ENCODE data around the gene KLF5.

KLF5 gene

DNA sequence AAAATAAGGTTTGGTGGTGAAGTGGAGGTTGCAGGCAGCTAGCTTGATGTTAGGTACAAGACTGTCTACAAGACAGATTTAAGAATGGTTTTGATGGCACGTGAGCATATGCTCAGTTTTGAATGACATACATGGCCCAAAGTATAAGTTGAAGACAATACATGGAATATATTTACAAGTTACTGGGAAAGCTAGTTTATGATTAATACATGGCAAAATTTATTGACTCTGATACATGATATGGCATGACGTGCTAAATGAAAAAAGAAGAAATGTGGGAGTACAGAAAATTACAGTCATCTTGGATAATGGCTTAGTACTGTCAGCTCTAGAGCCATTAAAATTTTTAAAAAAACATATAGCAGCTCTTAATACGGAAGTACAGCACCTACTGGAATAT, 4.4 kb downstream of the KLF5 start:
- Histone ChIP-seq H3K4me1 (ENCODE audit: low read depth, poor library complexity, severe bottlenecking) (peaks cover under 1% of the 10 kb centered on the region), H3K27ac (no peak overlapping the region), H2AFZ (ENCODE audit: low read depth) (no peak overlapping the region), H3K27me3 (ENCODE audit: insufficient read depth, low read depth) (no peaks in the 10 kb centered on the region), H3K36me3 (ENCODE audit: insufficient read depth) (no peaks in the 10 kb centered on the region), H3K79me2 (ENCODE audit: insufficient read depth, low read depth) (no peaks in the 10 kb centered on the region), H3K9ac (no peak overlapping the region), H3K4me3 (IDR thresholded peaks at IDR 0.05; ENCODE audit: insufficient read depth, low read depth, low read length) (no peak overlapping the region), H4K20me1 (ENCODE audit: insufficient read depth) (no peaks in the 10 kb centered on the region), H3K4me2 (no peak overlapping the region)
- TF ChIP-seq, protein P1, sequence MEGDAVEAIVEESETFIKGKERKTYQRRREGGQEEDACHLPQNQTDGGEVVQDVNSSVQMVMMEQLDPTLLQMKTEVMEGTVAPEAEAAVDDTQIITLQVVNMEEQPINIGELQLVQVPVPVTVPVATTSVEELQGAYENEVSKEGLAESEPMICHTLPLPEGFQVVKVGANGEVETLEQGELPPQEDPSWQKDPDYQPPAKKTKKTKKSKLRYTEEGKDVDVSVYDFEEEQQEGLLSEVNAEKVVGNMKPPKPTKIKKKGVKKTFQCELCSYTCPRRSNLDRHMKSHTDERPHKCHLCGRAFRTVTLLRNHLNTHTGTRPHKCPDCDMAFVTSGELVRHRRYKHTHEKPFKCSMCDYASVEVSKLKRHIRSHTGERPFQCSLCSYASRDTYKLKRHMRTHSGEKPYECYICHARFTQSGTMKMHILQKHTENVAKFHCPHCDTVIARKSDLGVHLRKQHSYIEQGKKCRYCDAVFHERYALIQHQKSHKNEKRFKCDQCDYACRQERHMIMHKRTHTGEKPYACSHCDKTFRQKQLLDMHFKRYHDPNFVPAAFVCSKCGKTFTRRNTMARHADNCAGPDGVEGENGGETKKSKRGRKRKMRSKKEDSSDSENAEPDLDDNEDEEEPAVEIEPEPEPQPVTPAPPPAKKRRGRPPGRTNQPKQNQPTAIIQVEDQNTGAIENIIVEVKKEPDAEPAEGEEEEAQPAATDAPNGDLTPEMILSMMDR (conservative IDR thresholded peaks at IDR 0.05; ENCODE audit: low read depth, low read length) = no peak

DNA sequence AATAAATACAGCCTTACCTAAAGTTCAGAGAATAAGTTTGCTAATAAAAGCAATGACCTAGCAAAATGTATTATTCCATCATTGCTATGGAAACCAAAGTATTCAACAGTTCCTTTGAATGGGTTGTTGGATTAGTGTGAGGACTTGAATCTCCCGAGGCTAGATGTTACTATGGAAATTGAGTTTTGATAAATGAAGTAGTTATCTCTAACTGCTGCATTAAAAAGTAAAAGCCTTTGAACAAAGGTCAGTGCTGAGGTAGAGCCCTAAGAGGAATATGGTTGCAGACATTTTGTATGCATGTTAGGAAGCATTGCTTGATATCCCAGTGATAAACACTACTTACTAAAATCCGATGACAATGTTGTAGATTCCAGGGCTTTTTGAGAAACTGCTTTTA, 6.2 kb downstream of the KLF5 start:
- Histone ChIP-seq H3K27ac (no peak overlapping the region), H3K27me3 (ENCODE audit: insufficient read depth, low read depth) (no peaks in the 10 kb centered on the region), H3K79me2 (ENCODE audit: insufficient read depth, low read depth) (no peaks in the 10 kb centered on the region), H3K4me3 (IDR thresholded peaks at IDR 0.05; ENCODE audit: insufficient read depth, low read depth, low read length) (no peak overlapping the region), H4K20me1 (ENCODE audit: insufficient read depth) (no peaks in the 10 kb centered on the region), H2AFZ (ENCODE audit: low read depth) (no peak overlapping the region), H3K36me3 (ENCODE audit: insufficient read depth) (no peaks in the 10 kb centered on the region), H3K9ac (no peak overlapping the region), H3K4me1 (ENCODE audit: low read depth, poor library complexity, severe bottlenecking) (no peaks in the 10 kb centered on the region), H3K4me2 (no peak overlapping the region)
- TF ChIP-seq, protein P1 (conservative IDR thresholded peaks at IDR 0.05; ENCODE audit: low read depth, low read length) = no peak

DNA sequence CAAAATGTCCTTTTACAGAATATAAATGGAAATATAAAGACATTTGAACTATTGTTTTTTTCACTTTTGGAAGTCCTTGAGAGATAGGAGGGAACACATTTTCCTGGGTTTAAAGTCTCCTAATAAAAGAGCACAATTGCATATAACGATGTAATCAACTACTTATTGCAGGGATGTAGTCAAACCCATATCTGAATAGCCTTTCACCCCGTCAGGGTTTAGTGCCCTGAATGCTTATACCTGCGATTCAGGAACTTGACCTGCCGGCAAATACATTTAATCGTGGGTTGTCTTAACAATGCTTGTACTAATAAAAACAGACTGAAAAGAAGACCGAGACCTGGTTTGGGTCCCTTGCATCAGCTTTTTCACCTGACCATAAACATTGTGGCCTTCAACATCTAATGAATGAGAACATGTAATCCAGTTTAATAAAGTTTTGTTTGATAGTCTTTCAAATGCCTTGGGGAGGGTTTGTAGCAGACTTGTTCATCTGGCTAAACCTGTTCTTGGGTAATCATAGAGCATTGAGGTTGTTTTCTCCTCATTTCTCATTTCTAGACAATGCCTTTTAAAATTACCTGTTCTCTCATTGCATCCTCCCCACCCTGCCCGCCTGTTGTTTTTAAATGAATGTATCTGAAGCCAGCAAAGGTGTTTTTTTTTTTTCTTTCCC, 7.0 kb downstream of the KLF5 start:
- Histone ChIP-seq H3K79me2 (ENCODE audit: insufficient read depth, low read depth) (no peaks in the 10 kb centered on the region), H3K27me3 (ENCODE audit: insufficient read depth, low read depth) (no peaks in the 10 kb centered on the region), H4K20me1 (ENCODE audit: insufficient read depth) (no peaks in the 10 kb centered on the region), H2AFZ (ENCODE audit: low read depth) (no peak overlapping the region), H3K4me3 (IDR thresholded peaks at IDR 0.05; ENCODE audit: insufficient read depth, low read depth, low read length) (no peak overlapping the region), H3K36me3 (ENCODE audit: insufficient read depth) (no peaks in the 10 kb centered on the region), H3K4me1 (ENCODE audit: low read depth, poor library complexity, severe bottlenecking) (no peaks in the 10 kb centered on the region), H3K4me2 (no peak overlapping the region), H3K9ac (no peak overlapping the region), H3K27ac (no peak overlapping the region)
- TF ChIP-seq, protein P1 (conservative IDR thresholded peaks at IDR 0.05; ENCODE audit: low read depth, low read length) = no peak

DNA sequence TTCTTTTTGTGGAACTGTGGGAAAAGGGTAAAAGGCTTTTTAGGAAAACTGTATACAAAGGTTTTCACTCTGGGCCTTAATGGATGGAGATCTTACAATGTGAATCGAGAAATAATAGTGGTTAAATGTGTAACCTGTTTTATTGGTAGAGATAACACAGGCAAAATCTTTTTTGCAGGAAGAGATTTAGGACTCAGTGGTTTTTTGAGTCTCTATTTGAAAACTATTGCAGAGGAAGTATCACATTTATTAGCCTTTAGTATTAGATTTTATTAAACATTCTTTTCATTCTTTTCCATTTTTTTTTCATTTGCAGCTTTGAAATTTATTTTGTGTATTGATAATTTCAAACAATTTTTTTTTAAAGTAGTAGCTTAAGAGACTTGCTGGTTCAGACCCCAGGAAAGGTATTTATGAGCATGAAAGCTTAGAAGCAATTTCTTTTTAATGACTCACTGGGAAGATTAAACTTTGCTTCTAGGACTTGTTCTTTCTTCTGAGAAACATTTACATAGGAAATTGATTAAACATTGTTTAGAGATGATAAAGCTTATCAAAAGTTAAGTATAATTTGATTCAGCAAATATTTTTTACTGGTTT, 10.5 kb downstream of the KLF5 start:
- no peaks in the 10 kb centered on the region for H3K36me3 ChIP-seq (ENCODE audit: insufficient read depth)

More for the DNA sequence above, 10.5 kb downstream of the KLF5 start:
- Histone ChIP-seq H3K27me3 (ENCODE audit: insufficient read depth, low read depth) (no peaks in the 10 kb centered on the region), H3K27ac (no peak overlapping the region), H3K4me2 (no peak overlapping the region), H3K79me2 (ENCODE audit: insufficient read depth, low read depth) (no peaks in the 10 kb centered on the region), H3K4me3 (IDR thresholded peaks at IDR 0.05; ENCODE audit: insufficient read depth, low read depth, low read length) (no peak overlapping the region), H3K9ac (no peak overlapping the region), H2AFZ (ENCODE audit: low read depth) (no peak overlapping the region), H4K20me1 (ENCODE audit: insufficient read depth) (no peaks in the 10 kb centered on the region), H3K4me1 (ENCODE audit: low read depth, poor library complexity, severe bottlenecking) (peaks cover 6% of the 10 kb centered on the region)
- TF ChIP-seq, protein P1 (conservative IDR thresholded peaks at IDR 0.05; ENCODE audit: low read depth, low read length) = no peak

Data from KMS-11 (cell line).